ENCODE results near the gene ZNF358.

The ZNF358 gene

GRCh38 chr19:7562646-7563393 is 46.9 kb downstream of the ZNF358 start:
- no peak for DNase-seq

- no peak for DNase-seq
These were observed 49.0 kb downstream of the ZNF358 start for GRCh38 chr19:7564866-7565265.

- DNase-seq, result no peak
These were observed 49.4 kb downstream of the ZNF358 start for GRCh38 chr19:7565332-7565731.
